HepG2 (cell line): Measurements from ENCODE around the gene ST6GALNAC6. TPM values are rescaled to one million over a fixed set of nuclear protein-coding genes. Genes with fewer than 3 reads are reported as not detected.
A peak's percentile ranks its signal among the peaks of the same experiment; 100 is the strongest.
"Not testable (repeated sequence)": the region's sequence is repeated elsewhere in the genome, so short reads cannot be mapped to it uniquely, and the experiment has no call there.

Experiments used
- ATAC-seq: fragments of 200-7000 bp; cut with Tn5 transposase; 3 replicates; pipeline ENCODE4 v1.9.1; 2020; ENCODE audit warnings: mild to moderate bottlenecking, moderate library complexity
- BruUV-seq: library from RNA; stranded (reverse); fragments of 400-500 nt; replicated peaks from 2 replicates; lab custom pipeline; 2021; lab: Mats Ljungman, UMichigan
- CTCF ChIA-PET: fragments of 300-600 bp; formaldehyde crosslinking; extraction: SDS; loops from one replicate; lab custom pipeline; 2021; ENCODE audit warnings: low total read pairs, inconsistent platforms, low intra/inter-chr PET ratio; lab: Yijun Ruan, JAX
- POLR2A ChIA-PET: fragments of 350-600 bp; sonication (Branson Sonifier 250); formaldehyde crosslinking; loops from one replicate; lab custom pipeline; 2020; ENCODE audit warnings: antibody characterized with exemption, inconsistent platforms; lab: Yijun Ruan, JAX
- DNase-seq: peaks from one replicate; pipeline ENCODE4 v3.0.0-alpha.2; 2015; ENCODE audit warnings: low spot score
- FAIRE-seq: peaks from 3 replicates; lab custom pipeline; 2011; peaks lifted over from hg19 to GRCh38; lab: Jason Lieb, UNC
- H2AFZ ChIP-seq: one replicate; pipeline ENCODE4 v1.6.1; 2011; ENCODE audit warnings: low read length, inconsistent platforms
- H3K27ac ChIP-seq: fragments of 300-600 bp; 3 replicates; pipeline ENCODE4 v1.8.0; 2011; ENCODE audit warnings: mixed run types, mild to moderate bottlenecking, mixed read lengths, low read length, inconsistent platforms; ENCODE audit not compliant: insufficient read depth; ENCODE audit errors: extremely low read length
- H3K27me3 ChIP-seq, 2 experiments: fragments of 200-600 bp in 1 of 2; 2 replicates in 1 of 2; 3 replicates in 1 of 2; pipeline versions ENCODE4 v1.6.0 to v1.8.0; 2011; ENCODE audit warnings: low read length in 2 of 2, mild to moderate bottlenecking in 2 of 2, moderate library complexity in 2 of 2, inconsistent platforms in 1 of 2; ENCODE audit not compliant: insufficient read depth in 2 of 2, control insufficient read depth in 1 of 2
- H3K36me3 ChIP-seq, 2 experiments: fragments of 200-600 bp in 1 of 2; replicated peaks in 1 of 2; 2 replicates in 1 of 2; 3 replicates in 1 of 2; pipeline versions ENCODE4 v1.5.1 to v1.8.0; 2011; ENCODE audit warnings: low read length in 2 of 2, inconsistent platforms in 1 of 2; ENCODE audit not compliant: insufficient read depth in 2 of 2, control insufficient read depth in 1 of 2
- H3K4me1 ChIP-seq: 2 replicates; pipeline ENCODE4 v1.5.1; 2012; ENCODE audit warnings: low read length, inconsistent platforms; ENCODE audit not compliant: insufficient read depth
- H3K4me2 ChIP-seq: 2 replicates; pipeline ENCODE4 v1.6.0; 2011; ENCODE audit warnings: low read depth, low read length, inconsistent platforms
- H3K4me3 ChIP-seq, 3 experiments: fragments of 200-600 bp in 1 of 3; sonication (generic), shearing (Covaris generic) in 1 of 3; replicated peaks in 1 of 3; 2 replicates each; pipeline ENCODE4 v1.5.1; 2011 to 2016; ENCODE audit warnings: low read length in 3 of 3, inconsistent platforms in 2 of 3, low read depth in 2 of 3, mild to moderate bottlenecking in 2 of 3, control low read depth in 1 of 3, mixed read lengths in 1 of 3; ENCODE audit not compliant: insufficient read depth in 1 of 3
- H3K79me2 ChIP-seq: one replicate; pipeline ENCODE4 v1.6.1; 2011; ENCODE audit warnings: low read length, inconsistent platforms; ENCODE audit not compliant: insufficient read depth
- H3K9ac ChIP-seq: 2 replicates; pipeline ENCODE4 v1.6.0; 2011; ENCODE audit warnings: mild to moderate bottlenecking, low read depth, low read length, inconsistent platforms; ENCODE audit not compliant: insufficient read depth
- H3K9me3 ChIP-seq: 2 replicates; pipeline ENCODE4 v1.5.1; 2012; ENCODE audit warnings: mild to moderate bottlenecking, low read length
- H4K20me1 ChIP-seq: 2 replicates; pipeline ENCODE4 v1.6.0; 2011; ENCODE audit warnings: inconsistent platforms, mild to moderate bottlenecking, low read length, moderate library complexity; ENCODE audit not compliant: insufficient read depth
- ATF1 ChIP-seq: IDR thresholded peaks from 2 replicates; pipeline ENCODE4 v1.6.1; 2016; ENCODE audit warnings: mild to moderate bottlenecking, control low read depth
- RAD51 ChIP-seq: fragments of 450-650 bp; IDR thresholded peaks from 2 replicates; pipeline ENCODE4 v1.6.1; 2016; ENCODE audit warnings: borderline replicate concordance
- RBFOX2 ChIP-seq: fragments of 200-400 bp; formaldehyde crosslinking; IDR thresholded peaks from 2 replicates; pipeline ENCODE4 v1.6.1; 2017; ENCODE audit warnings: low read depth, mild to moderate bottlenecking, low read length
- ZNF432 ChIP-seq: sonication (generic); formaldehyde crosslinking; IDR thresholded peaks from 2 replicates; pipeline ENCODE4 v1.5.0; 2020; ENCODE audit warnings: missing genetic modification reagents, mild to moderate bottlenecking, borderline replicate concordance
- ZNF546 ChIP-seq: sonication (generic); formaldehyde crosslinking; conservative IDR thresholded peaks from 2 replicates; pipeline ENCODE4 v1.8.1; 2023; ENCODE audit warnings: mild to moderate bottlenecking, missing genetic modification reagents
- WGBS: methylation state at CpG from one replicate; pipeline ENCODE4 v1.1.6; 2017; ENCODE audit warnings: low lambda C conversion rate; 5-methylcytosine and 5-hydroxymethylcytosine counted together
- in situ Hi-C: cut with HindIII; loops from 2 replicates; pipeline ENCODE4 v1.10.0; 2017; ENCODE audit warnings: low pct_unique_long_range_greater_than_20kb; ENCODE audit not compliant: extremely low pct_ligation_motif_present
- intact Hi-C: fragments of 100-400 bp; cut with micrococcal nuclease; formaldehyde crosslinking; loops from one replicate; pipeline ENCODE4 v1.10.0; 2022; ENCODE audit not compliant: unreplicated experiment
- polyA plus RNA-seq, 8 experiments: library from polyadenylated mRNA; depleted of rRNA in 3 of 8; stranded (reverse) in 7 of 8; unstranded in 1 of 8; fragments of >200 nt; fragmentation: Illumina TruSeq in 4 of 8; extraction: Trizol in 4 of 8; gene quantifications; 2 replicates each; pipeline versions ENCODE4 v1.2.1 to v1.2.3, GENCODE V29; 2011 to 2016; ENCODE audit warnings: low read depth in 4 of 8, missing spikeins in 1 of 8, mixed read lengths in 1 of 8; ENCODE audit not compliant: insufficient read depth in 1 of 8
- total RNA-seq, 5 experiments: library from RNA; depleted of rRNA; stranded (reverse); fragments of >200 nt; fragmentation: Illumina TruSeq; extraction: Trizol; gene quantifications; 2 replicates each; pipeline ENCODE4 v1.2.3, GENCODE V29; 2016; ENCODE audit warnings: low read depth in 1 of 5

The ST6GALNAC6 gene
- total and polyA plus RNA-seq, 2 of the 13 experiments (the other 11 are each of a cell fraction or from before 2014, with no cell fraction given): 18.5 to 65.4 TPM

- TF ChIP-seq RBFOX2: peak; percentile 25; the same call in 1 of the 2 replicates
Measured at GRCh38 chr9:127838375-127839078, 60.9 kb downstream of the ST6GALNAC6 start (continued).

GRCh38 chr9:127837346-127837745 is 62.1 kb downstream of the ST6GALNAC6 start:
- Histone ChIP-seq H3K4me2 (no peak overlapping the region), H3K4me1 (peaks cover 44% of the 10 kb centered on the region), H3K27me3 (no peaks in the 10 kb centered on the region; a peak in 1 of 5 replicates), H3K27ac (no peak overlapping the region)
- 40% methylated on average over 4 of the region's 4 CpGs for WGBS
- in situ Hi-C loops: no loop called here
- FAIRE-seq (no peak), ATAC-seq (no peak)
- intact Hi-C loops: no loop called here
- TF ChIP-seq ZNF546 (CRISPR knock-in tag): no peak
- TF ChIP-seq ZNF432 (CRISPR knock-in tag): no peak
- TF ChIP-seq RAD51: no peak
- TF ChIP-seq ATF1 (CRISPR knock-in tag): no peak
- TF ChIP-seq, all 625 proteins: peak for 0
- Histone ChIP-seq H3K36me3 (no peaks in the 10 kb centered on the region), H4K20me1 (no peaks in the 10 kb centered on the region), H3K4me3 (no peak overlapping the region), H3K9ac (no peak overlapping the region), H3K79me2 (no peaks in the 10 kb centered on the region), H2AFZ (no peak overlapping the region), H3K9me3 (no peaks in the 10 kb centered on the region)
- ChIA-PET POLR2A (interaction anchor here (1.3 kb wide), 1 partner anchor 9 kb away, joined by 4 read pairs; no protein-coding TSS in a partner anchor), CTCF (no interaction called here)
- no peak for DNase-seq
- BruUV-seq: no TSS peak

GRCh38 chr9:127836561-127836960 is 62.8 kb downstream of the ST6GALNAC6 start:
- H3K79me2 ChIP-seq, H3K4me2 ChIP-seq, BruUV-seq, CTCF ChIA-PET, H3K4me3 ChIP-seq, H2AFZ ChIP-seq, H3K9ac ChIP-seq, H3K27me3 ChIP-seq, intact Hi-C loops, H3K36me3 ChIP-seq, H4K20me1 ChIP-seq, ATAC-seq, POLR2A ChIA-PET, H3K27ac ChIP-seq, in situ Hi-C loops, DNase-seq, FAIRE-seq, H3K9me3 ChIP-seq: not testable (repeated sequence)
- 77% methylated on average over 3 of the region's 3 CpGs for WGBS
- H3K4me1 ChIP-seq: peaks cover 40% of the 10 kb centered on the region
